Astrocyte (in vitro differentiated cells and primary cell): ENCODE results near the gene CTSL.

Source experiments
- EZH2 ChIP-seq: IDR thresholded peaks from 2 replicates; pipeline ENCODE4 v1.6.1; 2012; ENCODE audit warnings: mild to moderate bottlenecking, low read length, inconsistent platforms; ENCODE audit not compliant: insufficient read depth
- TF ChIP-seq, protein P1 (sequence below): IDR thresholded peaks from 2 replicates; pipeline ENCODE4 v1.5.1; 2011; ENCODE audit warnings: low read depth, mild to moderate bottlenecking, inconsistent platforms, low read length, moderate library complexity; ENCODE audit not compliant: insufficient read depth

DNA sequence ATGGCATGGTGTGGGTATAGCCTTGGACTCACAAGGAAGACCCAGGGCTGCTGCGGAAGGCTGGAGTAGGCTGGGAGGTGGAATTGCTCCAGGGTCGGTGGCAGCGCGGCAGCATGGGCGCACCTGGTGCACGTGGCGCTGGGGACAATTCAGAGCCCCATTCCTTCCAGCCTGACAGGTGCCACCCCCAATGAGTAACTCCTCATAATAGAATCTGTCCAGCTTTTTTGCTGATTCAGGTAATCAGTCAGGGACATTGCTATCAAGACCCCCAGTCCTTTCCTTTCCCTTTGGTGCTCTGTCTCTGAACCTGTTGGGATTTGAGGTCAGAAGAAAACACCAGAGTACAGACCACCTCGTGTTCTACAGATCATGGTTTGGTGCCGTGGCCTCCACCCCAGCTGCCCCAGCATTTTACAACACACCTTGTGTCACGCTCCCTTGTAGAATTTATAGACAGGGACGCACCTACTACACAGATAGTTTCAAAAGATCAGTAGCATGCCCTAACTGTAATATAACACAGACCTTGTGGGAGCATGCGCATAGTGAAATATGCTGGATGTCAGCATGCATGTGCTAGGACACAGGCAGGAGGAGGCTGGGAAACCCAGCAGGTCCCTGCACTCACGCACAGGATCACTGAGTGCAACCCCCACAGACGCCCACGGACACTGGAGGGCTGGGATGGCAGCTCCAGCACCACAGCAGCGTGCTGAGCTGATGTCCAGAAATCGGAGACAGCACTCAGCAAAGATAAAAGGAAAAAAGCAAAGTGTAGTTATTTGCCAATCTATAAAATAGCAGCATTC is 47.9 kb upstream of the CTSL start:
- TF ChIP-seq, protein P1, sequence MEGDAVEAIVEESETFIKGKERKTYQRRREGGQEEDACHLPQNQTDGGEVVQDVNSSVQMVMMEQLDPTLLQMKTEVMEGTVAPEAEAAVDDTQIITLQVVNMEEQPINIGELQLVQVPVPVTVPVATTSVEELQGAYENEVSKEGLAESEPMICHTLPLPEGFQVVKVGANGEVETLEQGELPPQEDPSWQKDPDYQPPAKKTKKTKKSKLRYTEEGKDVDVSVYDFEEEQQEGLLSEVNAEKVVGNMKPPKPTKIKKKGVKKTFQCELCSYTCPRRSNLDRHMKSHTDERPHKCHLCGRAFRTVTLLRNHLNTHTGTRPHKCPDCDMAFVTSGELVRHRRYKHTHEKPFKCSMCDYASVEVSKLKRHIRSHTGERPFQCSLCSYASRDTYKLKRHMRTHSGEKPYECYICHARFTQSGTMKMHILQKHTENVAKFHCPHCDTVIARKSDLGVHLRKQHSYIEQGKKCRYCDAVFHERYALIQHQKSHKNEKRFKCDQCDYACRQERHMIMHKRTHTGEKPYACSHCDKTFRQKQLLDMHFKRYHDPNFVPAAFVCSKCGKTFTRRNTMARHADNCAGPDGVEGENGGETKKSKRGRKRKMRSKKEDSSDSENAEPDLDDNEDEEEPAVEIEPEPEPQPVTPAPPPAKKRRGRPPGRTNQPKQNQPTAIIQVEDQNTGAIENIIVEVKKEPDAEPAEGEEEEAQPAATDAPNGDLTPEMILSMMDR: no peak
- no peak for TF ChIP-seq EZH2
